Motor neuron (in vitro differentiated cells): Measurements from ENCODE around the gene ICAM5. TPM values are rescaled to one million over a fixed set of nuclear protein-coding genes. Genes with fewer than 3 reads are reported as not detected.

Source experiments
- ATAC-seq, 8 experiments: fragments of 200-7000 bp; cut with Tn5 transposase; replicated peaks in 6 of 8; 2 replicates each; pipeline ENCODE4 v1.8.0; 2021; ENCODE audit warnings: mild to moderate bottlenecking in 8 of 8, moderate library complexity in 8 of 8
- H3K27ac ChIP-seq, 2 donors: fragments of 250-450 bp; sonication (Bioruptor Pico); 2 replicates each; pipeline ENCODE4 v1.9.0; 2021; ENCODE audit warnings: antibody characterized with exemption in 2 of 2, mild to moderate bottlenecking in 2 of 2, moderate library complexity in 1 of 2
- H3K4me1 ChIP-seq, 2 donors: fragments of 250-450 bp; sonication (Bioruptor Pico); replicated peaks in 1 of 2; 2 replicates each; pipeline ENCODE4 v1.6.1; 2021; ENCODE audit warnings: antibody characterized with exemption in 2 of 2, mild to moderate bottlenecking in 2 of 2, moderate library complexity in 1 of 2
- H3K4me3 ChIP-seq, 5 donors: fragments of 250-450 bp; sonication (Bioruptor Pico); 2 replicates each; pipeline ENCODE4 v1.9.0; 2021; ENCODE audit warnings: antibody characterized with exemption in 5 of 5, mild to moderate bottlenecking in 5 of 5, moderate library complexity in 4 of 5
- WGBS, 10 experiments: fragments of 450-650 bp; shearing (Covaris generic); methylation state at CpG; one replicate each; pipeline ENCODE4 v1.0.0; 2022; 5-methylcytosine and 5-hydroxymethylcytosine counted together
- in situ Hi-C, 9 experiments: fragments of 400-800 bp; cut with MboI; loops; one replicate each; pipeline ENCODE4 v1.15.0; 2021; ENCODE audit warnings: low sequenced_read_pairs in 9 of 9, low pct_unique_long_range_greater_than_20kb in 2 of 9; ENCODE audit not compliant: unreplicated experiment in 9 of 9
- total RNA-seq, 8 experiments: library from RNA; unstranded; fragments of 300-600 nt; gene quantifications; 2 replicates each; pipeline versions ENCODE4 v1.2.3 to v1.2.4, GENCODE V29; 2022

The ICAM5 gene
- total RNA-seq, 8 experiments from 2014 or later, result 0.71 to 33.1 (median 4.8) TPM

DNA sequence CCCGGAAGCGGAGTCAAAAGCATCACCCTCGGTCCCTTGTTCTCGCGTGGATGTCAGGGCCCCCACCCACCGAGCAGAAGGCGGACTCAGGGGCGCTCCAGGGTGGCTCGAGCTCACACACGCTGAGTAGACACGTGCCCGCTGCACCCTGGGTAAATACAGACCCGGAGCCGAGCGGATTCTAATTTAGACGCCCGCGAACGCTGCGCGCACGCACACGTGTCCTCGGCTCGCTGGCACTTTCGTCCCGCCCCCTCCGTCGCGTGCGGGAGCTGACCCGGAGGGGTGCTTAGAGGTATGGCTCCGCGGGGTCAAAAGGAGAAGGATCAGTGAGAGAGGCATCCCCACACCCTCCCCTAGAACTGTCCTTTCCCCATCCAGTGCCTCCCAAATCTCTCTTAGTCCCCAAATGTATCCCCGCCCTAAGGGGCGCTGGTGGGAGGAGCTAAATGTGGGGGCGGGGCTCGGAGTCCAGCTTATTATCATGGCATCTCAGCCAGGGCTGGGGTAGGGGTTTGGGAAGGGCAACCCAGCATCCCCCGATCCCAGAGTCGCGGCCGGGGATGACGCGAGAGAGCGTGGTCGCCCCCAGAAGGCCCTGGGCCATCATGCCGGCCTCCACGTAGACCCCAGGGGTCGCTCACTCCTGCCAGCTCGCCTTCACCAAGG lies 451 bp upstream of the ICAM5 start:
- peaks cover 0 to 6% of the 10 kb centered on the region in 2 donors for H3K4me1 ChIP-seq
- peak overlapping the region in 1 of 2 donors; percentile 75 for H3K27ac ChIP-seq
- H3K4me3 ChIP-seq, result peak overlapping the region; percentile 30 to 80 (median 42)
- in situ Hi-C loops, result no loop called here
- WGBS, 10 experiments, result 0 to 7% methylated on average over 2 to 6 of the region's 50 CpGs; no CpG with 5 or more reads in 8 of the 10 experiments
- ATAC-seq, result peak; percentile 10 to 73 (median 62)

DNA sequence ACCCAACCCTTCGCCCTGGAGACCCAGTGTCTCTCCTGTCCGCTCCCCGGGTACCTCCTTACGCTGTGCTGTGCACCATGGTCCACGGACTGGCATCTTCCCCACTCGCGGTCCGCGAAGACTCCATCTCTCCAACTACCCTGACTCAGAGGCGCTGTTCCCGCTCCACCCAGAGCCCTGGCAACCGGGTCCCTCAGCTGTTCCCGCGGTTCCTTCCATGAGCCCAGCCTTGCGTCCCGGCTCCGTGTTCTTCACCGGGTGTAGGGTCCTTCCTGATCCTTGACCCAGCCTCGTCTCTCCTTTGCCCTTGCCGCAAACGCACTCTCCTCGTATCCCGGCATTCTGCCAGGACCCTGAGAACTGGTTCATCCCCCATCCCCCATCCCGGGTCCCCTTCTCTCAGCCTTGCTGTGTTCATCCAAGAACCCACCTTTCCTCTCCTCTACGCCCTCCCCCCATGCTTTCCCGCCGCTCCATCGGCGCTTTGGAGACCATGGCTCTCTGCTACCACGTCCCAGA lies 664 bp downstream of the ICAM5 start:
- ATAC-seq, result peak in 1 of 8 experiments; percentile 0

DNA sequence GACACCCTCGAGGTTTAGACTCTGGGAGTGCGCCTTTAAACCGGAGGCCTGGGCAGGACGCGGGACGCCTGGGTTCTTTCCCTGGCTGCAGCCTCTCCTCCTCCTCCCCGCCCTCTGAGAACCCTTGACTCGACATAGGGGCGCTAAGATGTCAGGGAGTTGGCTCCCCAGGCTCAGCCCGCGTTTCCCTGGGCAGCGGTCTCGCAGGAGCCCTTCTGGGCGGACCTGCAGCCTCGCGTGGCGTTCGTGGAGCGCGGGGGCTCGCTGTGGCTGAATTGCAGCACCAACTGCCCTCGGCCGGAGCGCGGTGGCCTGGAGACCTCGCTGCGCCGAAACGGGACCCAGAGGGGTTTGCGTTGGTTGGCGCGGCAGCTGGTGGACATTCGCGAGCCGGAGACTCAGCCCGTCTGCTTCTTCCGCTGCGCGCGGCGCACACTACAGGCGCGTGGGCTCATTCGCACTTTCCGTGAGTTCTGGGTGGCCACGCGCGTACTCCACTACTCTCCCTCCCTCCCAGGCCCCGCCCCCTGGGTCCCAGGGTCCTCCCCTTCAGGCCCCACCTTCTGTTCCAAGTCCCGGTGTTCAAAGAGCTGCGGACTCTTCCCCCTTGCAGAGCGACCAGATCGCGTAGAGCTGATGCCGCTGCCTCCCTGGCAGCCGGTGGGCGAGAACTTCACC lies 1.3 kb downstream of the ICAM5 start:
- peaks cover 2 to 12% of the 10 kb centered on the region in 2 donors for H3K4me1 ChIP-seq
- ATAC-seq, result peak in 7 of 8 experiments; percentile 2 to 11 (median 6)
- in situ Hi-C loops, result no loop called here
- WGBS, 10 experiments, result 0% methylated on average over 2 to 9 of the region's 57 CpGs; no CpG with 5 or more reads in 5 of the 10 experiments
- peak overlapping the region in 1 of 2 donors; percentile 26 for H3K27ac ChIP-seq
- peak overlapping the region; percentile 30 to 80 (median 42) for H3K4me3 ChIP-seq

More for the DNA sequence above, 664 bp downstream of the ICAM5 start:
- in situ Hi-C loops, result no loop called here
- Histone ChIP-seq H3K4me1 (peaks cover 0 to 6% of the 10 kb centered on the region in 2 donors), H3K27ac (peak overlapping the region in 1 of 2 donors; percentile 75), H3K4me3 (peak overlapping the region; percentile 30 to 80 (median 42))
- WGBS, 10 experiments, result 0% methylated on average over 4 of the region's 30 CpGs; no CpG with 5 or more reads in 9 of the 10 experiments

- Histone ChIP-seq H3K27ac (peak overlapping the region in 1 of 2 donors; percentile 26), H3K4me3 (peak overlapping the region; percentile 30 to 80 (median 42)), H3K4me1 (peaks cover 9 to 17% of the 10 kb centered on the region in 2 donors)
- in situ Hi-C loops, result no loop called here
- 0 to 12% (median 2%) methylated on average over 1 to 20 of the region's 49 CpGs; no CpG with 5 or more reads in 4 of the 10 experiments for WGBS, 10 experiments
- ATAC-seq, result peak in 1 of 8 experiments; percentile 1
Observed at GRCh38 chr19:10291554-10292205, 1.9 kb downstream of the ICAM5 start.

GRCh38 chr19:10292206-10292788 lies 2.5 kb downstream of the ICAM5 start:
- WGBS, 10 experiments, result 0% methylated on average over 6 of the region's 45 CpGs; no CpG with 5 or more reads in 9 of the 10 experiments
- in situ Hi-C loops, result no loop called here
- peak in 7 of 8 experiments; percentile 3 to 61 (median 44) for ATAC-seq
- H3K4me3 ChIP-seq, result peak overlapping the region; percentile 30 to 80 (median 42)
- peaks cover 9 to 18% of the 10 kb centered on the region in 2 donors for H3K4me1 ChIP-seq
- peak overlapping the region in 1 of 2 donors; percentile 36 for H3K27ac ChIP-seq

DNA sequence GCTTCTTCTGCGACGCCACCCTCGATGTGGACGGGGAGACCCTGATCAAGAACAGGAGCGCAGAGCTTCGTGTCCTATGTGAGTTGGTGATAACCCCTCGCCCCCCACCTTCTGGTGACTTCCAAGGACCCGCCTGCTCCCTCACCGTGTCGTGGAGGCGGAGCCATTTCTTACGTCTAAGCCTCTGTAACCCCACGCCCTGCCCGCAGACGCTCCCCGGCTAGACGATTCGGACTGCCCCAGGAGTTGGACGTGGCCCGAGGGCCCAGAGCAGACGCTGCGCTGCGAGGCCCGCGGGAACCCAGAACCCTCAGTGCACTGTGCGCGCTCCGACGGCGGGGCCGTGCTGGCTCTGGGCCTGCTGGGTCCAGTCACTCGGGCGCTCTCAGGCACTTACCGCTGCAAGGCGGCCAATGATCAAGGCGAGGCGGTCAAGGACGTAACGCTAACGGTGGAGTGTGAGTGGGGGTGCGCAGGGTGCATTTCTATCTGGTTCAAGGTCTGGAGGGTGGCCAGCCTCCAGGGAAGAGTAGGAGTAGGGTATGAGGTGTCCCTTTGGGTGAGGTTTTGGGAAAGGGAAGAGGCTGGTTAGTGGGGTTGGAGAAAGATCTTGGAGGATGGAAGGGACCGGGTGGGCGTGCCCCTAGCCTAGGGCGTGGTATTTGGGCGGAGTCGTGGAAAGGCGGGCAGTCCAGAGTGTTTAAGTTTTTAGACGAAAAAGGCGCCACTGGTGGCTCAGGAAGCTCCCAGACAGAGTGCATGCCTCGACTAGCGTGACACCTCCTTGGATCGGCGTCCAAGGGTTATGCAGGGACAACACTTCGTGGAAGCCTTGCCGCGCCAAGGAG lies 3.3 kb downstream of the ICAM5 start:
- no peak for ATAC-seq
- Histone ChIP-seq H3K4me3 (peak overlapping the region; percentile 30 to 80 (median 42)), H3K4me1 (peaks cover 9 to 18% of the 10 kb centered on the region in 2 donors), H3K27ac (peak overlapping the region in 1 of 2 donors; percentile 36)
- in situ Hi-C loops, result no loop called here
- 7 to 71% (median 17%) methylated on average over 4 to 21 of the region's 56 CpGs; no CpG with 5 or more reads in 3 of the 10 experiments for WGBS, 10 experiments

DNA sequence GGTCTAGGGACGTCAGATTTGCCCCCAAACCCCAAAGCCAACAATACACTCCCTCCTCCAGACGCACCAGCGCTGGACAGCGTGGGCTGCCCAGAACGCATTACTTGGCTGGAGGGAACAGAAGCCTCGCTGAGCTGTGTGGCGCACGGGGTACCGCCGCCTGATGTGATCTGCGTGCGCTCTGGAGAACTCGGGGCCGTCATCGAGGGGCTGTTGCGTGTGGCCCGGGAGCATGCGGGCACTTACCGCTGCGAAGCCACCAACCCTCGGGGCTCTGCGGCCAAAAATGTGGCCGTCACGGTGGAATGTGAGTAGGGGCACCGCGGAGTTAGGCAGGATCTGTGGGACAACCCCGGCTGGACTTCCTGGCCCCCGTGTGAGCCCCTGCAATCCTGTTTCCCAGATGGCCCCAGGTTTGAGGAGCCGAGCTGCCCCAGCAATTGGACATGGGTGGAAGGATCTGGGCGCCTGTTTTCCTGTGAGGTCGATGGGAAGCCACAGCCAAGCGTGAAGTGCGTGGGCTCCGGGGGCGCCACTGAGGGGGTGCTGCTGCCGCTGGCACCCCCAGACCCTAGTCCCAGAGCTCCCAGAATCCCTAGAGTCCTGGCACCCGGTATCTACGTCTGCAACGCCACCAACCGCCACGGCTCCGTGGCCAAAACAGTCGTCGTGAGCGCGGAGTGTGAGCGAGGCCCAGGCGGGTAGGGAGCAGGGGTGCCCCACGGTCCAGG lies 4.0 kb downstream of the ICAM5 start:
- H3K4me3 ChIP-seq, result peak overlapping the region in 1 of 5 donors; percentile 80
- in situ Hi-C loops, result no loop called here
- H3K27ac ChIP-seq, result no peak overlapping the region
- 0 to 45% (median 24%) methylated on average over 1 to 17 of the region's 49 CpGs; no CpG with 5 or more reads in 4 of the 10 experiments for WGBS, 10 experiments
- no peak for ATAC-seq
- H3K4me1 ChIP-seq, result peaks cover 9 to 14% of the 10 kb centered on the region in 2 donors

DNA sequence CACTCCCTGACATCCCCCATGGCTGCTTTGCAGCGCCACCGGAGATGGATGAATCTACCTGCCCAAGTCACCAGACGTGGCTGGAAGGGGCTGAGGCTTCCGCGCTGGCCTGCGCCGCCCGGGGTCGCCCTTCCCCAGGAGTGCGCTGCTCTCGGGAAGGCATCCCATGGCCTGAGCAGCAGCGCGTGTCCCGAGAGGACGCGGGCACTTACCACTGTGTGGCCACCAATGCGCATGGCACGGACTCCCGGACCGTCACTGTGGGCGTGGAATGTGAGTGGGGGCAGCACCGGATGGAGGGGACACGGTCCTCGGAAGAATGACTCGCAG lies 4.6 kb downstream of the ICAM5 start:
- in situ Hi-C loops, result no loop called here
- Histone ChIP-seq H3K4me1 (peaks cover 9 to 12% of the 10 kb centered on the region in 2 donors), H3K4me3 (no peak overlapping the region), H3K27ac (no peak overlapping the region)
- no peak for ATAC-seq
- 42% methylated on average over 8 of the region's 25 CpGs; no CpG with 5 or more reads in 9 of the 10 experiments for WGBS, 10 experiments

GRCh38 chr19:10295305-10295846 lies 5.6 kb downstream of the ICAM5 start:
- in situ Hi-C loops, result no loop called here
- Histone ChIP-seq H3K27ac (no peak overlapping the region), H3K4me3 (peak overlapping the region in 2 of 5 donors; percentile 3 to 18), H3K4me1 (peaks cover 9 to 12% of the 10 kb centered on the region in 2 donors)
- ATAC-seq, result peak in 4 of 8 experiments; percentile 1 to 20 (median 8)
- WGBS, 10 experiments, result 0 to 27% (median 8%) methylated on average over 1 to 5 of the region's 48 CpGs; no CpG with 5 or more reads in 5 of the 10 experiments

- no peak overlapping the region for H3K27ac ChIP-seq
- ATAC-seq, result peak in 2 of 8 experiments; percentile 10 to 53
- peak overlapping the region in 3 of 5 donors; percentile 3 to 18 (median 14) for H3K4me3 ChIP-seq
- in situ Hi-C loops, result no loop called here
- WGBS, 10 experiments, result 0% methylated on average over 2 to 4 of the region's 58 CpGs; no CpG with 5 or more reads in 7 of the 10 experiments
- H3K4me1 ChIP-seq, result peaks cover 9 to 12% of the 10 kb centered on the region in 2 donors
Observed at GRCh38 chr19:10295847-10296591, 6.3 kb downstream of the ICAM5 start.
